Glutamatergic neuron (in vitro differentiated cells): ENCODE measurements around the gene PLXNA2. TPM values are rescaled to one million over a fixed set of nuclear protein-coding genes. Genes with fewer than 3 reads are reported as not detected.

Experiments
- DNase-seq: peaks from one replicate; pipeline ENCODE4 v3.0.0; 2022
- H3K27ac Mint-ChIP-seq: one replicate; pipeline ENCODE4 v1.8.0; 2020; ENCODE audit warnings: mild to moderate bottlenecking, mixed read lengths, inconsistent platforms; ENCODE audit not compliant: unreplicated experiment
- H3K27me3 Mint-ChIP-seq: one replicate; pipeline ENCODE4 v1.8.0; 2020; ENCODE audit warnings: mild to moderate bottlenecking, moderate library complexity, mixed read lengths, inconsistent platforms; ENCODE audit not compliant: unreplicated experiment
- H3K36me3 Mint-ChIP-seq: one replicate; pipeline ENCODE4 v1.8.0; 2020; ENCODE audit warnings: mild to moderate bottlenecking, mixed read lengths, inconsistent platforms; ENCODE audit not compliant: unreplicated experiment
- H3K4me1 Mint-ChIP-seq: one replicate; pipeline ENCODE4 v1.8.0; 2020; ENCODE audit warnings: mild to moderate bottlenecking, low read depth, mixed read lengths, inconsistent platforms; ENCODE audit not compliant: unreplicated experiment
- H3K4me3 Mint-ChIP-seq: one replicate; pipeline ENCODE4 v1.8.0; 2020; ENCODE audit warnings: mild to moderate bottlenecking, mixed read lengths, inconsistent platforms; ENCODE audit not compliant: unreplicated experiment
- H3K9me3 Mint-ChIP-seq: one replicate; pipeline ENCODE4 v1.8.0; 2020; ENCODE audit warnings: mild to moderate bottlenecking, moderate library complexity, mixed read lengths, inconsistent platforms; ENCODE audit not compliant: unreplicated experiment
- CTCF ChIP-seq: fragments of 200-600 bp; sonication (generic); IDR thresholded peaks from one replicate; pipeline ENCODE4 v1.5.0; 2021; ENCODE audit not compliant: partially characterized antibody, unreplicated experiment
- total RNA-seq: library from RNA; stranded (reverse); fragmentation: NEBNext Ultra II Directional; extraction: Animal tissue kit (Norgen Biotek cat#: 25700); gene quantifications from one replicate; pipeline ENCODE4 v1.2.1, GENCODE V29; 2021; ENCODE audit not compliant: unreplicated experiment

Gene PLXNA2
- total RNA-seq, 1 donor from 2014 or later, result 66.0 TPM

- Mint-ChIP-seq H3K27me3 (peaks cover 2% of the 10 kb centered on the region), H3K9me3 (peaks cover 2% of the 10 kb centered on the region), H3K36me3 (no peaks in the 10 kb centered on the region), H3K27ac (no peak overlapping the region), H3K4me1 (no peaks in the 10 kb centered on the region), H3K4me3 (no peak overlapping the region)
- TF ChIP-seq CTCF, result no peak
- no peak for DNase-seq
Observed at GRCh38 chr1:208117409-208117808, 126.8 kb downstream of the PLXNA2 start.

GRCh38 chr1:208115924-208116640 lies 128.1 kb downstream of the PLXNA2 start:
- no peak for TF ChIP-seq CTCF
- DNase-seq, result no peak
- H3K27me3 Mint-ChIP-seq, result peaks cover 2% of the 10 kb centered on the region
- H3K9me3 Mint-ChIP-seq, result peaks cover 2% of the 10 kb centered on the region
- no peaks in the 10 kb centered on the region for H3K36me3 Mint-ChIP-seq
- H3K4me3 Mint-ChIP-seq, result no peak overlapping the region
- no peaks in the 10 kb centered on the region for H3K4me1 Mint-ChIP-seq
- H3K27ac Mint-ChIP-seq, result no peak overlapping the region

GRCh38 chr1:208113011-208113410 lies 131.2 kb downstream of the PLXNA2 start:
- no peaks in the 10 kb centered on the region for H3K36me3 Mint-ChIP-seq
- no peak overlapping the region for H3K27ac Mint-ChIP-seq
- H3K4me3 Mint-ChIP-seq, result no peak overlapping the region
- H3K4me1 Mint-ChIP-seq, result peaks cover 7% of the 10 kb centered on the region
- TF ChIP-seq CTCF, result no peak
- peaks cover 3% of the 10 kb centered on the region for H3K9me3 Mint-ChIP-seq
- DNase-seq, result no peak
- peaks cover 2% of the 10 kb centered on the region for H3K27me3 Mint-ChIP-seq

GRCh38 chr1:208112401-208112800 lies 131.8 kb downstream of the PLXNA2 start:
- Mint-ChIP-seq H3K4me3 (no peak overlapping the region), H3K36me3 (no peaks in the 10 kb centered on the region), H3K27ac (no peak overlapping the region), H3K27me3 (peaks cover 7% of the 10 kb centered on the region), H3K4me1 (peaks cover 7% of the 10 kb centered on the region), H3K9me3 (peaks cover 3% of the 10 kb centered on the region)
- TF ChIP-seq CTCF, result no peak
- no peak for DNase-seq

GRCh38 chr1:208111646-208112190 lies 132.5 kb downstream of the PLXNA2 start:
- Mint-ChIP-seq H3K4me3 (no peak overlapping the region), H3K9me3 (peaks cover 3% of the 10 kb centered on the region), H3K27me3 (peaks cover 4% of the 10 kb centered on the region), H3K4me1 (peaks cover 10% of the 10 kb centered on the region), H3K36me3 (no peaks in the 10 kb centered on the region), H3K27ac (no peak overlapping the region)
- TF ChIP-seq CTCF, result no peak
- DNase-seq, result no peak
